ENCODE results near the gene ZSWIM6. TPM values are rescaled to one million over a fixed set of nuclear protein-coding genes. Genes with fewer than 3 reads are reported as not detected.
A peak's percentile ranks its signal among the peaks of the same experiment; 100 is the strongest.
"Not testable (repeated sequence)": the region's sequence is repeated elsewhere in the genome, so short reads cannot be mapped to it uniquely, and the experiment has no call there.

Gene ZSWIM6
- polyA plus RNA-seq, 2 of the 4 experiments (the other 2 are of a cell fraction), result 8.9 to 18.0 TPM

DNA sequence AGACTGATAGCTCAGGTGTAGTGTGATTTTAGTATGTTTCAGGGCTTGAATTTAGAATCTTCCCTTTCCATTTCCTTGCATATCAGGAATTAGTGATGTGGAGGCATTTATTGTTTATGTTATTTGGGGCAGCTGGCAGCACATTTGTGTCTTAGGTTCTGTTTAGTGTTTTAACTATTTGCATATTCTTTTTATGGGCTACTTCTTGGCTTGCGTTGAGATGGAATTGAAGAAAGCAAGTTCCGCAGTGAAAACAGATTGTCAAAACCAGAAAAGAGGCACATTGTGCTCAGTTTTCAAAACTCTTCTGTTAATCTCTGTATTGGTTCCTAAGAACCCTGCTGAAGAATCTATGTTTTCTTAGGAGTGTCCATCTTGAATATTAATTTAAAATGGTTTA lies 80.3 kb downstream of the ZSWIM6 start:
- FAIRE-seq, result no peak
- no peaks in the 10 kb centered on the region for H3K9me3 ChIP-seq
- POLR2A ChIA-PET, result no interaction called here
- no peak overlapping the region for H3K4me2 ChIP-seq
- H3K27ac ChIP-seq, result peak overlapping the region in 1 of 2 experiments; percentile 91; a peak in 4 of 6 replicates
- no peak overlapping the region for H3K4me3 ChIP-seq
- DNase-seq (ENCODE audit: low read depth in 1 of 2, low spot score in 1 of 2), result no peak
- ATAC-seq, result no peak
- peaks cover 78% of the 10 kb centered on the region for H3K4me1 ChIP-seq
- TF ChIP-seq GATA3 (IDR thresholded peaks at IDR 0.05; ENCODE audit: borderline replicate concordance) (no peak), CEBPB (IDR thresholded peaks at IDR 0.05) (no peak), BHLHE40 (IDR thresholded peaks at IDR 0.05; ENCODE audit: low read depth, low read length) (no peak), ZC3H11A (IDR thresholded peaks at IDR 0.05) (no peak), RFX5 (IDR thresholded peaks at IDR 0.05) (no peak), JUN (IDR thresholded peaks at IDR 0.05) (no peak)
- 93% methylated on average over 2 of the region's 2 CpGs for WGBS (ENCODE audit: missing lambda C conversion rate)
- CTCF ChIA-PET, result no interaction called here

DNA sequence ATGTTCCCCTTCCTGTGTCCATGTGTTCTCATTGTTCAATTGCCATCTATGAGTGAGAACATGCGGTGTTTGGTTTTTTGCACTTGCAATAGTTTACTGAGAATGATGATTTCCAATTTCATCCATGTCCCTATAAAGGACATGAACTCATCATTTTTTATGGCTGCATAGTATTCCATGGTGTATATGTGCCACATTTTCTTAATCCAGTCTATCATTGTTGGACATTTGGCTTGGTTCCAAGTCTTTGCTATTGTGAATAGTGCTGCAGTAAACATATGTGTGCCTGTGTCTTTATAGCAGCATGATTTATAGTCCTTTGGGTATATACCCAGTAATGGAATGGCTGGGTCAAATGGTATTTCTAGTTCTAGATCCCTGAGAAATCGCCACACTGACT lies 81.1 kb downstream of the ZSWIM6 start:
- 100% methylated on average over 2 of the region's 2 CpGs for WGBS (ENCODE audit: missing lambda C conversion rate)
- H3K27ac ChIP-seq; H3K4me2 ChIP-seq; H3K4me3 ChIP-seq; FAIRE-seq; ATAC-seq; POLR2A ChIA-PET; CTCF ChIA-PET; DNase-seq (ENCODE audit: low read depth in 1 of 2, low spot score in 1 of 2); H3K9me3 ChIP-seq: not testable (repeated sequence)
- H3K4me1 ChIP-seq, result peaks cover 75% of the 10 kb centered on the region

DNA sequence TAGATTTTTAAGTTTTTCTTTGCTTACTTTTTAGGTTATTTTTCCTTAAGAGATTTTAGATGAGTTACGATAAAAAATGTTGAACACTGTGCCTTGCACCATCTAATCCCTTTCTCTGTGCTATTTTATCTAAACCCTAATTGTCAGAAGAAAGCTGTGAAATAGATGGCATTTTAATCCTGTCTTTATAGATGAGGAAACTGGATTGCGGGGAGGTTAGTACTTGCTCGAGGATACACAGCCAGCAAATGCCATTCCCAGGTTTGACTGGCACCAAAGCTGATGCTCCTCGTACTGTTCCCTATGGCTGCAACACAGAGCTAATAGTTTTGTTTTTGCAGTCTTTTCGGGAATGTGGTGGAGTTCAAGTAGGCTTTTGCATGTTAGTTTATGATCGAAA lies 82.7 kb downstream of the ZSWIM6 start:
- ATAC-seq (no peak), FAIRE-seq (no peak), DNase-seq (ENCODE audit: low read depth in 1 of 2, low spot score in 1 of 2) (no peak)
- ChIA-PET CTCF (interaction anchor here (1.9 kb wide), 1 partner anchor 9 kb away, joined by 6 read pairs; no protein-coding TSS in a partner anchor), POLR2A (no interaction called here)
- TF ChIP-seq EHMT2 (IDR thresholded peaks at IDR 0.05; ENCODE audit: low read depth) (no peak), CHD4 (IDR thresholded peaks at IDR 0.05; ENCODE audit: borderline replicate concordance) (no peak)
- TF ChIP-seq, protein P1, sequence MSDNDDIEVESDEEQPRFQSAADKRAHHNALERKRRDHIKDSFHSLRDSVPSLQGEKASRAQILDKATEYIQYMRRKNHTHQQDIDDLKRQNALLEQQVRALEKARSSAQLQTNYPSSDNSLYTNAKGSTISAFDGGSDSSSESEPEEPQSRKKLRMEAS (IDR thresholded peaks at IDR 0.05), result no peak
- no peaks in the 10 kb centered on the region for H3K9me3 ChIP-seq
- H3K4me1 ChIP-seq, result peaks cover 73% of the 10 kb centered on the region
- WGBS (ENCODE audit: missing lambda C conversion rate), result 83% methylated on average over 6 of the region's 6 CpGs
- H3K4me3 ChIP-seq, result no peak overlapping the region
- peak overlapping the region in 1 of 2 experiments; percentile 83; a peak in 3 of 6 replicates for H3K27ac ChIP-seq
- H3K4me2 ChIP-seq, result peak overlapping the region; percentile 63; the same call in 2 of the 3 replicates

DNA sequence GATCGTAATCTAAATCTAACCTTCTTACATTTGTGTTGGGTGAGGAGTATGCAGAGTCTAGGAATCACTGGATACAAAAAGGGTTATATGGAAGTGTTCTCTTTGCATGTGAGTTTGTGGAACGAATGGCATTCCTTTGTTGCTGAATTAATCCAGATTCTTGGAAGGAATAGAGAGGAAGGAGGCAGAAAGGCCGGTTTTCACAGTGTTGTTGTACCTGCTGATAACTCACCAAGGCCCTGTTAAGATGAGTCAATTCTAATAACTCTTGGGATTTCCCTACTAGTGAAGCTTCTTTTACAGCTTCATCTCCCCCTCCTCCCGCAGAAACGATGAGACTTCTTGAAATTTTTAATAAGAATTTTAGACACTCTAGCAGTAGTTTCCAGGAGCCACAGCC lies 84.0 kb downstream of the ZSWIM6 start:
- peak; percentile 74 to 77 for ATAC-seq
- Histone ChIP-seq H3K9me3 (no peaks in the 10 kb centered on the region; the same call in 2 of the 3 replicates), H3K4me1 (peaks cover 66% of the 10 kb centered on the region), H3K27ac (peak overlapping the region; percentile 52 to 83), H3K4me3 (no peak overlapping the region), H3K4me2 (peak overlapping the region; percentile 63)
- ChIA-PET CTCF (interaction anchor here (0.6 to 1.9 kb wide), 6 partner anchors 8 to 245 kb away, joined by 3 to 6 read pairs (median 4); no protein-coding TSS in a partner anchor), POLR2A (interaction anchor here (1.2 kb wide), 1 partner anchor 84 kb away, joined by 5 read pairs; the partner anchor contains the start of gene ZSWIM6)
- no peak for FAIRE-seq
- 17% methylated on average over 5 of the region's 5 CpGs for WGBS (ENCODE audit: missing lambda C conversion rate)
- TF ChIP-seq FOSL2 (IDR thresholded peaks at IDR 0.05), result no peak
- no peak for TF ChIP-seq FOSL2 (CRISPR knock-in tag; IDR thresholded peaks at IDR 0.05)
- TF ChIP-seq CEBPB (IDR thresholded peaks at IDR 0.05), result no peak
- no peak for TF ChIP-seq CBX8 (IDR thresholded peaks at IDR 0.05)
- TF ChIP-seq SREBF2 (IDR thresholded peaks at IDR 0.05), result no peak
- TF ChIP-seq, protein P1 (IDR thresholded peaks at IDR 0.05), result no peak
- no peak for TF ChIP-seq NFE2L2 (conservative IDR thresholded peaks at IDR 0.05; ENCODE audit: low read length)
- TF ChIP-seq, protein P2, sequence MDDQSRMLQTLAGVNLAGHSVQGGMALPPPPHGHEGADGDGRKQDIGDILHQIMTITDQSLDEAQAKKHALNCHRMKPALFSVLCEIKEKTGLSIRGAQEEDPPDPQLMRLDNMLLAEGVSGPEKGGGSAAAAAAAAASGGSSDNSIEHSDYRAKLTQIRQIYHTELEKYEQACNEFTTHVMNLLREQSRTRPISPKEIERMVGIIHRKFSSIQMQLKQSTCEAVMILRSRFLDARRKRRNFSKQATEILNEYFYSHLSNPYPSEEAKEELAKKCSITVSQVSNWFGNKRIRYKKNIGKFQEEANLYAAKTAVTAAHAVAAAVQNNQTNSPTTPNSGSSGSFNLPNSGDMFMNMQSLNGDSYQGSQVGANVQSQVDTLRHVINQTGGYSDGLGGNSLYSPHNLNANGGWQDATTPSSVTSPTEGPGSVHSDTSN (IDR thresholded peaks at IDR 0.05), result no peak
- no peak for TF ChIP-seq EHF (CRISPR knock-in tag; IDR thresholded peaks at IDR 0.05)
- no peak for DNase-seq (ENCODE audit: low read depth in 1 of 2, low spot score in 1 of 2)

DNA sequence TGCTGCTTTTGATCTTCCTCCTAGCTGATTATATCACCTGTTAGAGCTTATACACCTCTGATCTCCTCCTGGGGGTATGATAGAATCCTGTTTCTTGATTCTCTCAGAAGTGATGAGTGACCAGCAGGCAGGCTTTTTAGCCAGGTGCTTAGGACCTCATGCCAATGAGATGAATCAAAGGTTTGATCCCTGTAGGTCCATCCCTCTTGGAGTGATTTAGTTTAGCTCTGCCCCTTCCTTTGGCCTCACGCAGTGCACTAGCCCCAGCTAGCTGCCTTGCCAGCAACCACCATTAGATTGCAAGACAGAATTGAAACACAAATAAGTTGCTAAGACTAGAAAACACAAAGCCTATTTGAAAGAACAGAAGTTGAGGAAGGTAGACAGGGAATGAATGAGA lies 84.4 kb downstream of the ZSWIM6 start:
- POLR2A ChIA-PET, result interaction anchor here (1.2 kb wide), 1 partner anchor 85 kb away, joined by 5 read pairs; the partner anchor contains the start of gene ZSWIM6
- FAIRE-seq (no peak), ATAC-seq (peak; percentile 77), DNase-seq (ENCODE audit: low read depth in 1 of 2, low spot score in 1 of 2) (peak in 1 of 2 experiments; percentile 36)
- TF ChIP-seq MYC (IDR thresholded peaks at IDR 0.05; ENCODE audit: borderline replicate concordance, low read length) (no peak), TFCP2L1 (CRISPR knock-in tag; IDR thresholded peaks at IDR 0.05) (no peak), BHLHE40 (IDR thresholded peaks at IDR 0.05; ENCODE audit: low read depth, low read length) (no peak), RAD21 (conservative IDR thresholded peaks at IDR 0.05 in 1 of 2, IDR thresholded peaks at IDR 0.05 in 1 of 2) (peak in 1 of 2 experiments; percentile 24; a peak in 1 of 5 replicates), CHD4 (IDR thresholded peaks at IDR 0.05; ENCODE audit: borderline replicate concordance) (no peak), CBX8 (IDR thresholded peaks at IDR 0.05) (no peak), RARB (CRISPR knock-in tag; IDR thresholded peaks at IDR 0.05) (no peak)
- TF ChIP-seq, protein P2 (IDR thresholded peaks at IDR 0.05), result no peak
- H3K4me2 ChIP-seq, result peak overlapping the region; percentile 63
- peaks cover 62% of the 10 kb centered on the region for H3K4me1 ChIP-seq
- no peaks in the 10 kb centered on the region; the same call in 2 of the 3 replicates for H3K9me3 ChIP-seq
- WGBS (ENCODE audit: missing lambda C conversion rate), result 57% methylated on average over 1 of the region's 1 CpG
- peak overlapping the region; percentile 52 to 83 for H3K27ac ChIP-seq
- CTCF ChIA-PET, result interaction anchor here (0.7 to 1.3 kb wide), 4 partner anchors 9 to 242 kb away, joined by 3 to 4 read pairs (median 4); no protein-coding TSS in a partner anchor
- H3K4me3 ChIP-seq, result no peak overlapping the region
